NCI-H526 treated with DMSO at 0.1 percent for 48 hours (cell line): ENCODE results near the gene NPHP4.

Source experiments
- DNase-seq: peaks from one replicate; lab custom pipeline; 2025; lab: John Stamatoyannopoulos, UW

NPHP4 gene

GRCh38 chr1:5989286-5989605, 3.0 kb downstream of the NPHP4 start:
- DNase-seq = no peak

GRCh38 chr1:5988596-5989285, 3.5 kb downstream of the NPHP4 start:
- no peak for DNase-seq

DNA sequence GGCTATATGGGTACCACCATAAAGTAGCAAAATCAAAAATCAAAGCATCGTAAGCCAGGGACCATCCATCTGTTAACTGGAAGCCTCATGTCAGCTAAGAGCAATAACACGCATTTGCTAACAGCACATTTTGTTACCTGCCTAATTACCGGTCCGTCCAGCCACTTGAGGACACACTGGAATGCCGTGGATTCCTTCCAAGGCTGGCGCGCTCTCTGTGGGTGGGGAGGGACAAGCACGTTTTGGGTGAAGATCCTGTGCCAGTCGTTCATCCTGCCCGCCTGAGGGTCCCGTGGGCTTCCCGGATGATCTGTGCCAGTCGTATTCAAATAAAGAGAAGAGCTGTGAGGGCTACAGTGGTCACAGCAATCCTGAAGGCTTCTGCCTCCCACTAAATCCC, 6.2 kb downstream of the NPHP4 start:
- DNase-seq = no peak

- no peak for DNase-seq
Measured at GRCh38 chr1:5985250-5985649, 7.0 kb downstream of the NPHP4 start.

- DNase-seq = no peak
Measured at GRCh38 chr1:5983361-5984103, 8.7 kb downstream of the NPHP4 start.

DNA sequence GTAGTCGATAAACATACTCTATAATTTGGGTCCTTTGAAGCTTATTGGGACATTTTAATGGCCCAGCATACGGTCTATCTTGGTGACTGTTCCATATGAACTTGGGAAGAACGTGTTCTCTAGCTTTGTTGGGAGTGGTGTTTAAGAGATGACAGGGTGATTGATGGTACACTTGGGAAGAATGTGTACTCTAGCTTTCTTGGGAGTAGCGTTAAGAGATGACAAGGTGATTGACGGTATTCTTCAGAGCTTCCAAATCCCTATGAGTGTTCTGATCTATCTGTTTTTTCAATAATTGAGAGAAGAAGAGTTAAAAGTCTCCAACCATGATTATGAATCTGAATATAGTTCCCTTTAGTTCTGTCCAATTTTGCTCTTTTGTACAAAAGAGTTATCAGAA, 9.4 kb downstream of the NPHP4 start:
- DNase-seq = no peak

DNA sequence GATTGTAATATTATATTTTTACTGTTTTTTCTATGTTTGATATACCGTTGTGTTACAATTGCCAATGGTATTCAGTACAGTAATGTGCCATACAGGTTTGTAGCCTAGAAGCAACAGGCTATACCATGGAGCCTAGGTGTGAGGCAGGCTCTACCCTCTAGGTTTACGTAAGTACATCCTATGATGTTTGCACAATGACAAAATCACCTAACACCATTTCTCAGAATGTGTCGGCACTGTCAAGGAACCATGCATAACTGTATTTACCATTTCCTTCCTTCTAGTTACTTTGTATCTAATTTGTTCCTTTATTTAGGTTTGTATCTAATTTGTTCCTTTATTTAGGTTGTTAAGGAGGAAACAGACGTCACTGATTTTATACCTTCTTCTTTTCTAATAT, 9.9 kb downstream of the NPHP4 start:
- no peak for DNase-seq

DNA sequence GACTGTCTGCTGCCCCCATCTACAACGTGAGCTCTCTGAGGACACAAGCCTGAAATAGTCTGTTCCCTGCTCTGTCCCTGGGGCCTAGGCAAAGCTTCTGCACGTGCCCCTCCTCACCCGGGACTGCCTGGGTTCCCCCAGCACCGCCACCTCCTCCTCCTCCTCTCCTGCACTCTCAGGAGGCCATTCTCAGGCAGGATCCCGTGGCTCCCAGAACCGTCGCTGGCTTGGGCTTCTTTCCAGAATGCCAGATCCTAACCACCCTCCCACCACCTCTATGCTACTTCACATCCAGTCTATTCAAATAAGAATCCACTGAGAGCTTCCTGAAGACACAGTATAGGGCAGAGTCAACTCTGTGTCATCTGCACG, 11.2 kb downstream of the NPHP4 start:
- no peak for DNase-seq

GRCh38 chr1:5980314-5981008, 11.8 kb downstream of the NPHP4 start:
- no peak for DNase-seq

DNA sequence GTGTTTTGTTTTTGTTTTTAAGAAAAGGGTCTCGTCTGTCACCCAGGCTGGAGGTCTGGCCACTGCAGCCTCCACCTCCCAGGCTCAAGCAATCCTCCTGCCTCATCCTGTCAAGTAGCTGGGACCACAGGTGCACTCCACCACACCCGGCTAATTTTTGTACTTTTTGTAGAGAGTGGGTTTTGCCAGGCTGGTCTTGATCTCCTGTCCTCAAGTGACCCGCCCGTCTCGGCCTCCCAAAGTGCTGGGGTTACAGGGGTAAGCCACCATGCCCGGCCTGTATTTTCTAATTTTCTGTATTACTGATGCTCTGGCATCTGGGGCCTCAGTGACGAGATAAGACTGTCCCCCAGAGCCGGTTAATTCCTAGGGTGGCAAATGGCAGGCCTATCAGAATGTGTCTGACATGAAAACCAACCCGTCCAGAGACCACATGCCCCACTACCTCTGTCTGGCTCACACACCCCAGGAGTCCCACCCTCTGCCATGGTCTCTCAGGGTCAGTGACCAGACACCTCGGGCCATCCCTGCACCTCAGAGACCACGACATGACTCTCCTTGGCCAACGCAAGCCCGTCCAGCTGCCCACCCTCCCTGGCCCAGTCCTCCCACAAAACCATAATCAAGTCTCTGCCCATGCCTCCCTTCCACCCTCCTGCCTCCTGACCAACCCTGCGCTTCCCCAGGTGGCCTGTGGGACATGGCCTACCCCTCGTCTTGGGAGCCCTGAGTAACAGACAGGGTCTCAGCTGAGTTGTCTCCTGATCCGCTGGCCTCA, 12.5 kb downstream of the NPHP4 start:
- no peak for DNase-seq

DNA sequence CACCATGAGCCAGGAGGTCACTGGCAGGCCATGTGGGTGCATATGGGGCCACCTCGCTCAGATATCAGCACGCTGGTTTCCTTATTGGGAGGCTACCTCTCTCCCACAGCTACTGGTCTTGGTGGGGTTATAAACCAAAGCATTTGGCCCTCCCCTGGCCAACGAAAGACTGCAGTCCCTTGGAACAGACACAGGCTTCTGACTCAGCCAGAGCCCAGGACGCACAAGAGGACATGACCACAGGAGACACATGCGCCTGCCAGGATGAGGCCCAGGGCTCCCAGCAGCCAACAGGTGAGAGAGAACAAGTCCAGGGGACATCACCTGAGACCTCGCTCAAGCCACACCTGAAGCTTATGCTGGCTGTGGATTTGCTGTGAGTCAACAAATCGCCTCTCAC, 13.8 kb downstream of the NPHP4 start:
- no peak for DNase-seq

- DNase-seq = no peak
Measured at GRCh38 chr1:5977494-5978444, 14.5 kb downstream of the NPHP4 start.

GRCh38 chr1:5976726-5977493, 15.3 kb downstream of the NPHP4 start:
- no peak for DNase-seq

- DNase-seq = no peak
Measured at GRCh38 chr1:5976231-5976630, 16.0 kb downstream of the NPHP4 start.

DNA sequence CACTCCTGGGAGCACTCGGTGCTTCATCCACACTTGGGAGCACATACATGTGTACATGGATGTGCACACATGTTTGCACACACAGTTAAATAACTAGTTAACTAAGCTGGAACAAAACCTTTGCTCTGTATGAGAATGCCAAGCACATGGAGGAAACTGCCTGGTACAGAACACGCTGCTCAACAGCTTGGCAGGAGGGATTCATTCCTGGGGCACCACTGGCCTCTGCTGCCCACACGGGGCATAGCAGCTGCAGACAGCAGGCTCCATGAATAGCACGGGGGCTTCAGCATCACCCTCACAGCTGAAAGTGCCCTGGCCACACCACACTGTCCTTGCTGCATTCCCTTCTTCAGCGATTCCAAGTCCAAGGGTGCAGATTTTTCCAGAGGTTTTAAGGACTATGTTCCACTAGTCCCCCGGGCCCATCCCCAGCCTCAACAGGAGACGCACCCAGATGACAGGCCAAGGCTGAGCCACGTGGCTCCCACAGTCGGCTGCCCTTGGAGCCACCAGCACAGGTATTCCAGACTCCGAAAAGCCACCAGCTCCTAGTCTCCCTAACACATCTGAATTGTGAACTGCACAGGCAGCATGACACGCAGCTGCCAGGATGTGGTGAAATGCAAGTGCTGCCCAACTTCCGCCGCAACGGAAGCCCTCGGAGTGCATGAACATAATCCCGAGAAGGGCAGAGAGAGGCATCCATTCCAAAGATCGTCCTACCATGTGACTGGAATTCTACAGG, 16.9 kb downstream of the NPHP4 start:
- peak; percentile 5 for DNase-seq

GRCh38 chr1:5974631-5975030, 17.6 kb downstream of the NPHP4 start:
- DNase-seq = no peak

DNA sequence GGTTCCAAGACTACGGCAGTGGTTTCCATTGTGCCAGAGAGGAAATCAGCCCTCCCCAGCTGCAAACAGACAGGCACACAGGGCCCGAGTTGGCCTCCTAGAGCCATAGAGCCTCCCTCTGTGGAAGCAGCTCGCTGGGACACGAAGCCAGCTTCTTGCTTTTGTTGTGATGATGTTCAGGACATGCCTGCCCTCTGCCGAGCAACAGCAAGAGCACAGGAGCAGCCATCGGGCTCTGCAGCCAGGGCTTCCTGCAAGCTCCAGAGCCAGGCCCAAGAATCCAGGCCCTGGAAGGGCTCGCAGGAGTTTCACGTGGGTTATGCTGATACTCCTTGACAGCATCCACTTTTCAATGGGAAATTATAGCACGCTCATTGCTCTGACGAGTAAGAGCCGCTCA, 18.5 kb downstream of the NPHP4 start:
- no peak for DNase-seq

GRCh38 chr1:5972198-5972520, 20.1 kb downstream of the NPHP4 start:
- no peak for DNase-seq

DNA sequence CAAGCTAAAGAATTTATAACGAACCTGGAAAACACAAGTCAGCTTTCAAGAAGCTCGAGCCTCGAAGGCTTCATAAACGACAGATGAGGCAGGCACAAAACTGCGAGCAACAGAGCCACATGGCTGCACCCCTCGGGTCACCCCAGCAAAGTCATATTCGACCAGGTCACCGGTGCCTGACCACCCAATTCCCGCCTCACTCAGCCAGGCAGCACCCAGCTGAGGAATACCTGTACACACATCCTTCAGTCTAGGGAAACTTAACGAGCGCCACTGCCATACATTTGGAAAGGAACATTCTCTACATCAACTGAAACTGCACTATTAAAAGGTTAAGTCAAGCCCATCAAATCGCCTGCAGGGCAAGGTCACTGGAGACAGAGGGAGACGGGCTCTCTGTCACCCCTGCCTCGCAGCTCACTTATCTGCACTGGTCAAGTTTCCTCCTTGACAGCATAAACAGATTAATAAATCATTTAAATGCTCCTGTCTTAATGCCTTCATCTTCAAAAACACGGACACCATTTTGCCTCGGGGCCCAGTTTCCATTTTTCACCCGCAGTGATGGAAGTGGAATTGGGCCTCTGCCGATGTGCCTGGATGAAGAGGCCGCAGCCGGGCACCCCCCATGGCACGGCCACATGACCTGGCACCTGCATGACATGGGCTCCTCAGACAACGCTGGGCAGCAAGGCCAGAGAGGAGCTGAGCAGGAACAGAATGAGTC, 20.6 kb downstream of the NPHP4 start:
- no peak for DNase-seq
